WTC11 (cell line): ENCODE results near the gene IL20RB. TPM values are rescaled to one million over a fixed set of nuclear protein-coding genes. Genes with fewer than 3 reads are reported as not detected.

Experiments
- ATAC-seq: fragments of 200-7000 bp; cut with Tn5 transposase; 2 replicates; pipeline ENCODE4 v1.10.0; 2021; ENCODE audit warnings: mild to moderate bottlenecking, moderate library complexity
- CTCF ChIA-PET: fragments of 300-600 bp; sonication (Branson Sonifier 250); formaldehyde crosslinking; loops from one replicate; lab custom pipeline; 2021; ENCODE audit warnings: antibody characterized with exemption; lab: Charles Lee
- POLR2A ChIA-PET: fragments of 350-600 bp; sonication (Branson Sonifier 250); formaldehyde crosslinking; loops from one replicate; lab custom pipeline; 2021; ENCODE audit warnings: antibody characterized with exemption; lab: Charles Lee
- DNase-seq: peaks from one replicate; pipeline ENCODE4 v3.0.0; 2021; ENCODE audit warnings: low spot score
- H3K27ac Mint-ChIP-seq: 2 replicates; pipeline ENCODE4 v1.8.0; 2021; ENCODE audit warnings: mixed read lengths
- H3K27me3 Mint-ChIP-seq: 2 replicates; pipeline ENCODE4 v1.8.0; 2021; ENCODE audit warnings: low read depth, mild to moderate bottlenecking, moderate library complexity, mixed read lengths
- H3K36me3 Mint-ChIP-seq: 2 replicates; pipeline ENCODE4 v1.8.0; 2021; ENCODE audit warnings: mixed read lengths
- H3K4me1 Mint-ChIP-seq: 2 replicates; pipeline ENCODE4 v1.8.0; 2022; ENCODE audit warnings: mixed read lengths
- H3K4me3 Mint-ChIP-seq: 2 replicates; pipeline ENCODE4 v1.8.0; 2021; ENCODE audit warnings: mild to moderate bottlenecking, moderate library complexity, mixed read lengths
- H3K9me3 Mint-ChIP-seq: 2 replicates; pipeline ENCODE4 v1.8.0; 2021; ENCODE audit warnings: mixed read lengths
- CBFB ChIP-seq: sonication (generic); formaldehyde crosslinking; IDR thresholded peaks from 2 replicates; pipeline ENCODE4 v1.8.1; 2022; ENCODE audit warnings: mild to moderate bottlenecking, low read depth, missing genetic modification reagents
- ESRRA ChIP-seq: sonication (generic); formaldehyde crosslinking; IDR thresholded peaks from 2 replicates; pipeline ENCODE4 v1.8.1; 2022; ENCODE audit warnings: mild to moderate bottlenecking, missing genetic modification reagents, borderline replicate concordance
- ETV6 ChIP-seq: sonication (generic); formaldehyde crosslinking; IDR thresholded peaks from 2 replicates; pipeline ENCODE4 v1.8.1; 2022; ENCODE audit warnings: mild to moderate bottlenecking, missing genetic modification reagents
- FOXK1 ChIP-seq: sonication (generic); formaldehyde crosslinking; IDR thresholded peaks from 2 replicates; pipeline ENCODE4 v1.8.0; 2022; ENCODE audit warnings: mild to moderate bottlenecking, moderate library complexity, missing genetic modification reagents
- HMGA2 ChIP-seq: fragments of 250-450 bp; sonication (Bioruptor Pico); IDR thresholded peaks from 2 replicates; pipeline ENCODE4 v1.4.0; 2021; ENCODE audit warnings: mild to moderate bottlenecking, moderate library complexity
- KAT7 ChIP-seq: sonication (generic); formaldehyde crosslinking; IDR thresholded peaks from 2 replicates; pipeline ENCODE4 v1.8.1; 2023; ENCODE audit warnings: missing genetic modification reagents, mild to moderate bottlenecking, borderline replicate concordance
- NFYB ChIP-seq: sonication (generic); formaldehyde crosslinking; conservative IDR thresholded peaks from 2 replicates; pipeline ENCODE4 v1.8.0; 2022; ENCODE audit warnings: low read depth, missing genetic modification reagents
- NR1H2 ChIP-seq: sonication (generic); formaldehyde crosslinking; IDR thresholded peaks from 2 replicates; pipeline ENCODE4 v1.9.0; 2021; ENCODE audit warnings: mild to moderate bottlenecking, moderate library complexity, missing genetic modification reagents
- TP53 ChIP-seq: sonication (generic); formaldehyde crosslinking; IDR thresholded peaks from 2 replicates; pipeline ENCODE4 v1.8.1; 2023; ENCODE audit warnings: mild to moderate bottlenecking, missing genetic modification reagents
- ZNF138 ChIP-seq: sonication (generic); formaldehyde crosslinking; conservative IDR thresholded peaks from 2 replicates; pipeline ENCODE4 v1.8.1; 2022; ENCODE audit warnings: mild to moderate bottlenecking, moderate library complexity, missing genetic modification reagents
- ZNF671 ChIP-seq: fragments of 250-450 bp; sonication (Bioruptor Pico); IDR thresholded peaks from 2 replicates; pipeline ENCODE4 v1.8.0; 2021; ENCODE audit warnings: mild to moderate bottlenecking
- total RNA-seq: library from RNA; stranded (reverse); gene quantifications from 3 replicates; pipeline ENCODE4 v1.2.3, GENCODE V29; 2021
- TF ChIP-seq, protein P1 (sequence below): sonication (generic); formaldehyde crosslinking; IDR thresholded peaks from 2 replicates; pipeline ENCODE4 v1.8.1; 2023; ENCODE audit warnings: mild to moderate bottlenecking, missing genetic modification reagents, moderate library complexity
- TF ChIP-seq, protein P2 (sequence below): fragments of 250-450 bp; sonication (Bioruptor Pico); conservative IDR thresholded peaks from 2 replicates; pipeline ENCODE4 v1.9.0; 2021; ENCODE audit warnings: mild to moderate bottlenecking
- TF ChIP-seq, protein P3 (sequence below): sonication (generic); formaldehyde crosslinking; IDR thresholded peaks from 2 replicates; pipeline ENCODE4 v1.8.0; 2022; ENCODE audit warnings: mild to moderate bottlenecking, missing genetic modification reagents
- TF ChIP-seq, protein P4 (sequence below): fragments of 250-450 bp; sonication (Bioruptor Pico); IDR thresholded peaks from 2 replicates; pipeline ENCODE4 v1.9.0; 2021; ENCODE audit warnings: mild to moderate bottlenecking, borderline replicate concordance
- TF ChIP-seq, protein P5 (sequence below): sonication (generic); formaldehyde crosslinking; IDR thresholded peaks from 2 replicates; pipeline ENCODE4 v1.8.0; 2022; ENCODE audit warnings: mild to moderate bottlenecking, missing genetic modification reagents
- TF ChIP-seq, protein P6 (sequence below): fragments of 250-450 bp; sonication (Bioruptor Pico); IDR thresholded peaks from 2 replicates; pipeline ENCODE4 v1.9.0; 2021; ENCODE audit warnings: mild to moderate bottlenecking

Gene IL20RB
- total RNA-seq, 1 experiment from 2014 or later = 2.3 TPM

DNA sequence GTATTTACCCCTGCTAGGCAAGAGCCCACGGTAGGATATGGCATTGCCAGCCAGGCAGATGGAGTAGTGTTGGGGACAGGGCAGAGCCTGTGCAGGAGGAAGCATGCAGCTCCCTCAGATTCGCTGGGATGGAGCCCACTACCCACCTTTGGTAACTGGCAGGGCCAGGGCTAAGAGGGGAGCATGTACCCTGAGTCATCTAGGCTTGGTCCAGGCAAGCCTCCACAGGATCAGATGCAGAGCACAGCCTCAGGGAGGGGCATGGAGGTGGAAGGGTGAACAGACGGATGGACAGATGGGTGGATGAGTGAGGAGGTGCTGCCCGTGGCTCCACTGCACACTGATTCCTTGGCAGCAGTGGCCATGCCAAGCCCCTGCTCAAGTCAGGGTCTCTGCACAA is 33.0 kb downstream of the IL20RB start:
- DNase-seq (no peak), ATAC-seq (no peak)
- H3K36me3 Mint-ChIP-seq = peaks cover 22% of the 10 kb centered on the region
- H3K27ac Mint-ChIP-seq = no peak overlapping the region
- no peaks in the 10 kb centered on the region for H3K4me1 Mint-ChIP-seq
- H3K4me3 Mint-ChIP-seq = no peak overlapping the region
- no peaks in the 10 kb centered on the region for H3K27me3 Mint-ChIP-seq
- CTCF ChIA-PET = interaction anchor here (0.5 kb wide), 1 partner anchor 93 kb away, joined by 3 read pairs; no protein-coding TSS in a partner anchor
- TF ChIP-seq KAT7 (CRISPR knock-in tag) = no peak
- TF ChIP-seq TP53 (CRISPR knock-in tag) = no peak
- TF ChIP-seq ETV6 (CRISPR knock-in tag) = no peak
- TF ChIP-seq ZNF138 (CRISPR knock-in tag) = no peak
- no peak for TF ChIP-seq ZNF671 (CRISPR knock-in tag)
- TF ChIP-seq, protein P1, sequence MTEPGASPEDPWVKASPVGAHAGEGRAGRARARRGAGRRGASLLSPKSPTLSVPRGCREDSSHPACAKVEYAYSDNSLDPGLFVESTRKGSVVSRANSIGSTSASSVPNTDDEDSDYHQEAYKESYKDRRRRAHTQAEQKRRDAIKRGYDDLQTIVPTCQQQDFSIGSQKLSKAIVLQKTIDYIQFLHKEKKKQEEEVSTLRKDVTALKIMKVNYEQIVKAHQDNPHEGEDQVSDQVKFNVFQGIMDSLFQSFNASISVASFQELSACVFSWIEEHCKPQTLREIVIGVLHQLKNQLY = no peak
- TF ChIP-seq, protein P2, sequence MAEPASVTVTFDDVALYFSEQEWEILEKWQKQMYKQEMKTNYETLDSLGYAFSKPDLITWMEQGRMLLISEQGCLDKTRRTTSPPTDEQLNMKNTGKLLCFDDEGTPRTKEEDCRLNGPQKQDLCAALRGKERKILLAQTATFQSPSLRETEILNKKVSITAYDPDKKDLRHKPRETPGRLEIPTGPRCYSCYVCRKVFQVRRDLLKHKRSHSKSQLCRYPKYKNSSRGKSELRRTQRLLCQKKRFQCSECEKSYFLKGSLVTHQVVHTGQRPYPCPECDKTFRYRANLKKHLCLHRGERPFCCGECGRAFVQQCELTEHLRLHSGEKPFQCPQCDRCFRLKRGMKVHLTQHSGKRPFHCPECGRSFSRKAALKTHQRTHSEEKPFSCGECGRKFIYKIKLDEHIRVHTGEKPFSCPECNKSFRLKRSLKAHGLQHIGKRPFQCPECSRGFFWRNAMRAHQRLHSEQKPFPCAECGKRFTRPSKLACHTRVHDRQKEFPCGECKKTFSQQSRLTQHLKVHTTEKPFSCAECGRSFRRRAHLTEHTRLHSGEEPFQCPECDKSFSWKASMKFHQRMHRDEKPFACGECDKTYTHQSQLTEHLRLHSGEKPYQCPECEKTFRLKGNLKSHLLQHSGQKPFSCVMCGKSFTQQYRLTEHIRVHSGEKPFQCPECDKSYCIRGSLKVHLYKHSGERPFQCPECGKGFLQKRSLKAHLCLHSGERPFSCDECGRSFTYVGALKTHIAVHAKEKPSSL (CRISPR knock-in tag) = no peak
- TF ChIP-seq, protein P3, sequence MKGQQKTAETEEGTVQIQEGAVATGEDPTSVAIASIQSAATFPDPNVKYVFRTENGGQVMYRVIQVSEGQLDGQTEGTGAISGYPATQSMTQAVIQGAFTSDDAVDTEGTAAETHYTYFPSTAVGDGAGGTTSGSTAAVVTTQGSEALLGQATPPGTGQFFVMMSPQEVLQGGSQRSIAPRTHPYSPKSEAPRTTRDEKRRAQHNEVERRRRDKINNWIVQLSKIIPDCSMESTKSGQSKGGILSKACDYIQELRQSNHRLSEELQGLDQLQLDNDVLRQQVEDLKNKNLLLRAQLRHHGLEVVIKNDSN (CRISPR knock-in tag) = no peak
- no peak for TF ChIP-seq NR1H2 (CRISPR knock-in tag)
- no peak for TF ChIP-seq CBFB (CRISPR knock-in tag)
- TF ChIP-seq ESRRA (CRISPR knock-in tag) = no peak
- TF ChIP-seq, protein P4, sequence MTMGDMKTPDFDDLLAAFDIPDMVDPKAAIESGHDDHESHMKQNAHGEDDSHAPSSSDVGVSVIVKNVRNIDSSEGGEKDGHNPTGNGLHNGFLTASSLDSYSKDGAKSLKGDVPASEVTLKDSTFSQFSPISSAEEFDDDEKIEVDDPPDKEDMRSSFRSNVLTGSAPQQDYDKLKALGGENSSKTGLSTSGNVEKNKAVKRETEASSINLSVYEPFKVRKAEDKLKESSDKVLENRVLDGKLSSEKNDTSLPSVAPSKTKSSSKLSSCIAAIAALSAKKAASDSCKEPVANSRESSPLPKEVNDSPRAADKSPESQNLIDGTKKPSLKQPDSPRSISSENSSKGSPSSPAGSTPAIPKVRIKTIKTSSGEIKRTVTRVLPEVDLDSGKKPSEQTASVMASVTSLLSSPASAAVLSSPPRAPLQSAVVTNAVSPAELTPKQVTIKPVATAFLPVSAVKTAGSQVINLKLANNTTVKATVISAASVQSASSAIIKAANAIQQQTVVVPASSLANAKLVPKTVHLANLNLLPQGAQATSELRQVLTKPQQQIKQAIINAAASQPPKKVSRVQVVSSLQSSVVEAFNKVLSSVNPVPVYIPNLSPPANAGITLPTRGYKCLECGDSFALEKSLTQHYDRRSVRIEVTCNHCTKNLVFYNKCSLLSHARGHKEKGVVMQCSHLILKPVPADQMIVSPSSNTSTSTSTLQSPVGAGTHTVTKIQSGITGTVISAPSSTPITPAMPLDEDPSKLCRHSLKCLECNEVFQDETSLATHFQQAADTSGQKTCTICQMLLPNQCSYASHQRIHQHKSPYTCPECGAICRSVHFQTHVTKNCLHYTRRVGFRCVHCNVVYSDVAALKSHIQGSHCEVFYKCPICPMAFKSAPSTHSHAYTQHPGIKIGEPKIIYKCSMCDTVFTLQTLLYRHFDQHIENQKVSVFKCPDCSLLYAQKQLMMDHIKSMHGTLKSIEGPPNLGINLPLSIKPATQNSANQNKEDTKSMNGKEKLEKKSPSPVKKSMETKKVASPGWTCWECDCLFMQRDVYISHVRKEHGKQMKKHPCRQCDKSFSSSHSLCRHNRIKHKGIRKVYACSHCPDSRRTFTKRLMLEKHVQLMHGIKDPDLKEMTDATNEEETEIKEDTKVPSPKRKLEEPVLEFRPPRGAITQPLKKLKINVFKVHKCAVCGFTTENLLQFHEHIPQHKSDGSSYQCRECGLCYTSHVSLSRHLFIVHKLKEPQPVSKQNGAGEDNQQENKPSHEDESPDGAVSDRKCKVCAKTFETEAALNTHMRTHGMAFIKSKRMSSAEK (CRISPR knock-in tag) = no peak
- TF ChIP-seq FOXK1 = no peak
- TF ChIP-seq, protein P5, sequence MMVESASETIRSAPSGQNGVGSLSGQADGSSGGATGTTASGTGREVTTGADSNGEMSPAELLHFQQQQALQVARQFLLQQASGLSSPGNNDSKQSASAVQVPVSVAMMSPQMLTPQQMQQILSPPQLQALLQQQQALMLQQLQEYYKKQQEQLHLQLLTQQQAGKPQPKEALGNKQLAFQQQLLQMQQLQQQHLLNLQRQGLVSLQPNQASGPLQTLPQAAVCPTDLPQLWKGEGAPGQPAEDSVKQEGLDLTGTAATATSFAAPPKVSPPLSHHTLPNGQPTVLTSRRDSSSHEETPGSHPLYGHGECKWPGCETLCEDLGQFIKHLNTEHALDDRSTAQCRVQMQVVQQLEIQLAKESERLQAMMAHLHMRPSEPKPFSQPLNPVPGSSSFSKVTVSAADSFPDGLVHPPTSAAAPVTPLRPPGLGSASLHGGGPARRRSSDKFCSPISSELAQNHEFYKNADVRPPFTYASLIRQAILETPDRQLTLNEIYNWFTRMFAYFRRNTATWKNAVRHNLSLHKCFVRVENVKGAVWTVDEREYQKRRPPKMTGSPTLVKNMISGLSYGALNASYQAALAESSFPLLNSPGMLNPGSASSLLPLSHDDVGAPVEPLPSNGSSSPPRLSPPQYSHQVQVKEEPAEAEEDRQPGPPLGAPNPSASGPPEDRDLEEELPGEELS (CRISPR knock-in tag) = no peak
- no peak for TF ChIP-seq NFYB (CRISPR knock-in tag)
- TF ChIP-seq, protein P6, sequence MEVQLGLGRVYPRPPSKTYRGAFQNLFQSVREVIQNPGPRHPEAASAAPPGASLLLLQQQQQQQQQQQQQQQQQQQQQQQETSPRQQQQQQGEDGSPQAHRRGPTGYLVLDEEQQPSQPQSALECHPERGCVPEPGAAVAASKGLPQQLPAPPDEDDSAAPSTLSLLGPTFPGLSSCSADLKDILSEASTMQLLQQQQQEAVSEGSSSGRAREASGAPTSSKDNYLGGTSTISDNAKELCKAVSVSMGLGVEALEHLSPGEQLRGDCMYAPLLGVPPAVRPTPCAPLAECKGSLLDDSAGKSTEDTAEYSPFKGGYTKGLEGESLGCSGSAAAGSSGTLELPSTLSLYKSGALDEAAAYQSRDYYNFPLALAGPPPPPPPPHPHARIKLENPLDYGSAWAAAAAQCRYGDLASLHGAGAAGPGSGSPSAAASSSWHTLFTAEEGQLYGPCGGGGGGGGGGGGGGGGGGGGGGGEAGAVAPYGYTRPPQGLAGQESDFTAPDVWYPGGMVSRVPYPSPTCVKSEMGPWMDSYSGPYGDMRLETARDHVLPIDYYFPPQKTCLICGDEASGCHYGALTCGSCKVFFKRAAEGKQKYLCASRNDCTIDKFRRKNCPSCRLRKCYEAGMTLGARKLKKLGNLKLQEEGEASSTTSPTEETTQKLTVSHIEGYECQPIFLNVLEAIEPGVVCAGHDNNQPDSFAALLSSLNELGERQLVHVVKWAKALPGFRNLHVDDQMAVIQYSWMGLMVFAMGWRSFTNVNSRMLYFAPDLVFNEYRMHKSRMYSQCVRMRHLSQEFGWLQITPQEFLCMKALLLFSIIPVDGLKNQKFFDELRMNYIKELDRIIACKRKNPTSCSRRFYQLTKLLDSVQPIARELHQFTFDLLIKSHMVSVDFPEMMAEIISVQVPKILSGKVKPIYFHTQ = no peak
- no peak for TF ChIP-seq HMGA2
- peaks cover 25% of the 10 kb centered on the region for H3K9me3 Mint-ChIP-seq
- POLR2A ChIA-PET = interaction anchor here (0.9 kb wide), 1 partner anchor 128 kb away, joined by 4 read pairs; the partner anchor contains the start of gene NCK1
